Astrocyte of the spinal cord (primary cell): ENCODE measurements around the gene ICAM5.

ENCODE experiments used
- DNase-seq: peaks from one replicate; pipeline ENCODE4 v3.0.0; 2011; ENCODE audit warnings: low read depth, low spot score
- H3K4me3 ChIP-seq: 2 replicates; pipeline ENCODE4 v1.5.1; 2011; ENCODE audit warnings: low read depth, mild to moderate bottlenecking, low read length, moderate library complexity
- in situ Hi-C: cut with HindIII; loops from 2 replicates; pipeline ENCODE4 v1.10.0; 2017; ENCODE audit warnings: low sequenced_read_pairs
- TF ChIP-seq, protein P1 (sequence below): IDR thresholded peaks from 2 replicates; pipeline ENCODE4 v1.5.1; 2012; ENCODE audit warnings: low read depth, mild to moderate bottlenecking, low read length, inconsistent platforms

The ICAM5 gene

DNA sequence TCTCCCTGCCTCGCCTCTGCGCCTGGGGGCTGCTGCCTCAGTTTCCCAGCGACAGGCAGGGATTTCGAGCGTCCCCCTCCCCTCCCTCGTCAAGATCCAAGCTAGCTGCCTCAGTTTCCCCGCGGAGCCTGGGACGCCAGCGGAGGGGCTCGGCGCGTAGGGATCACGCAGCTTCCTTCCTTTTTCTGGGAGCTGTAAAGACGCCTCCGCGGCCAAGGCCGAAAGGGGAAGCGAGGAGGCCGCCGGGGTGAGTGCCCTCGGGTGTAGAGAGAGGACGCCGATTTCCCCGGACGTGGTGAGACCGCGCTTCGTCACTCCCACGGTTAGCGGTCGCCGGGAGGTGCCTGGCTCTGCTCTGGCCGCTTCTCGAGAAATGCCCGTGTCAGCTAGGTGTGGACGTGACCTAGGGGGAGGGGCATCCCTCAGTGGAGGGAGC lies 19.6 kb upstream of the ICAM5 start:
- H3K4me3 ChIP-seq = peak overlapping the region; percentile 21
- TF ChIP-seq, protein P1, sequence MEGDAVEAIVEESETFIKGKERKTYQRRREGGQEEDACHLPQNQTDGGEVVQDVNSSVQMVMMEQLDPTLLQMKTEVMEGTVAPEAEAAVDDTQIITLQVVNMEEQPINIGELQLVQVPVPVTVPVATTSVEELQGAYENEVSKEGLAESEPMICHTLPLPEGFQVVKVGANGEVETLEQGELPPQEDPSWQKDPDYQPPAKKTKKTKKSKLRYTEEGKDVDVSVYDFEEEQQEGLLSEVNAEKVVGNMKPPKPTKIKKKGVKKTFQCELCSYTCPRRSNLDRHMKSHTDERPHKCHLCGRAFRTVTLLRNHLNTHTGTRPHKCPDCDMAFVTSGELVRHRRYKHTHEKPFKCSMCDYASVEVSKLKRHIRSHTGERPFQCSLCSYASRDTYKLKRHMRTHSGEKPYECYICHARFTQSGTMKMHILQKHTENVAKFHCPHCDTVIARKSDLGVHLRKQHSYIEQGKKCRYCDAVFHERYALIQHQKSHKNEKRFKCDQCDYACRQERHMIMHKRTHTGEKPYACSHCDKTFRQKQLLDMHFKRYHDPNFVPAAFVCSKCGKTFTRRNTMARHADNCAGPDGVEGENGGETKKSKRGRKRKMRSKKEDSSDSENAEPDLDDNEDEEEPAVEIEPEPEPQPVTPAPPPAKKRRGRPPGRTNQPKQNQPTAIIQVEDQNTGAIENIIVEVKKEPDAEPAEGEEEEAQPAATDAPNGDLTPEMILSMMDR = no peak
- no peak for DNase-seq
- in situ Hi-C loops = no loop called here

DNA sequence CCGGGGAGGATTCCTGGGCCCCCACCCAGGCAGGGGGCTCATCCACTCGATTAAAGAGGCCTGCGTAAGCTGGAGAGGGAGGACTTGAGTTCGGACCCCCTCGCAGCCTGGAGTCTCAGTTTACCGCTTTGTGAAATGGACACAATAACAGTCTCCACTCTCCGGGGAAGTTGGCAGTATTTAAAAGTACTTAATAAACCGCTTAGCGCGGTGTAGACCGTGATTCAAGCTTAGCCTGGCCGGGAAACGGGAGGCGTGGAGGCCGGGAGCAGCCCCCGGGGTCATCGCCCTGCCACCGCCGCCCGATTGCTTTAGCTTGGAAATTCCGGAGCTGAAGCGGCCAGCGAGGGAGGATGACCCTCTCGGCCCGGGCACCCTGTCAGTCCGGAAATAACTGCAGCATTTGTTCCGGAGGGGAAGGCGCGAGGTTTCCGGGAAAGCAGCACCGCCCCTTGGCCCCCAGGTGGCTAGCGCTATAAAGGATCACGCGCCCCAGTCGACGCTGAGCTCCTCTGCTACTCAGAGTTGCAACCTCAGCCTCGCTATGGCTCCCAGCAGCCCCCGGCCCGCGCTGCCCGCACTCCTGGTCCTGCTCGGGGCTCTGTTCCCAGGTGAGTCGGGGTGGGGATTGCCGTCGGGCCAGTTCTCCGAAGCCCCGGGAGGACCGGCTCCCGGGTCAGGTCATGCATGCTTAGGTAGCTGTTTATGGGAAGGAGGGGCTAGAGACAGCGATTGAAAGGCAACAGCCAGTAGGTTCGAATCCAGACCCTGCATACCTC lies 18.9 kb upstream of the ICAM5 start, which contains the start of gene ICAM1:
Gene ICAM1, plus strand, starts transcription at position 505 of the 779 bp plus-strand sequence. Its CDS starts 40 bp downstream, at position 545.
- TF ChIP-seq, protein P1 = no peak
- DNase-seq = peak; percentile 25
- in situ Hi-C loops = no loop called here

DNA sequence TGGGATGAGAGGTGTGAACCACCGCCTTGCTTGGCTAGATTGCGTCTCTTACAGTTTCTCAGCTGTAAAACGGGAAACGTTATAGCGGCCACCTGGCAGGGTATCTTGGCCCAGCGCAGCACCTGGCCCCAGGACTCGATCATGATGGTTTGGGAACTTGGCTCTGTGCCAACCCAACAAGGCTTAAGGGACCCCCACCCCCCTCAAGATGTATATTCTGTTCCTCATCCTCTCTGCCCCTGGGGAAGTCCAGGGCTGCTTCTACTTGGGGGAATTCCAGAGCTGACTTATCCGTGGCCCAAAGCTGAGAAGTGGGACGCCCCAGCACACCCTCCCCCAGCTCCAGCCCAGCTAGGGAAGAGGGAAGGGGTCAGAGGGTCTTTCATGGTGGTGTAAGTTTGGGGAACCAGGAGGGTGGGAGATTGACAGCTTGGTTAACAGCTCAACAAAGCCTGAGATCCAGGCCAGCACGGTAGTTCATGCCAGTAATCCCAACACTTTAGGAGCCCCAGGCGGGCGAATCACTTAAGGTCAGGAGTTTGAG lies 18.1 kb upstream of the ICAM5 start:
- in situ Hi-C loops = no loop called here
- H3K4me3 ChIP-seq = no peak overlapping the region
- DNase-seq = no peak
- TF ChIP-seq, protein P1 = no peak

More for the DNA sequence above, 18.9 kb upstream of the ICAM5 start, which contains the start of gene ICAM1:
- H3K4me3 ChIP-seq = peak within 1 kb of the TSS; percentile 21

DNA sequence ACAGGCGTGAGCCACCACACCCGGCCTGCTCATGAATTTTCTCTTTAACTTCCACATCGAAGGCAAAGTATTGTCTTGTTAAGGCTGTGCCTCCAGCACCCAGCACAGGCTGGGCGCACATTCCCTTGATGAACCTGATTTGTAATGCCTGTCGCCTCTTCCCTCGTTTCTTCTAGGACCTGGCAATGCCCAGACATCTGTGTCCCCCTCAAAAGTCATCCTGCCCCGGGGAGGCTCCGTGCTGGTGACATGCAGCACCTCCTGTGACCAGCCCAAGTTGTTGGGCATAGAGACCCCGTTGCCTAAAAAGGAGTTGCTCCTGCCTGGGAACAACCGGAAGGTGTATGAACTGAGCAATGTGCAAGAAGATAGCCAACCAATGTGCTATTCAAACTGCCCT lies 15.2 kb upstream of the ICAM5 start:
- no peak overlapping the region for H3K4me3 ChIP-seq
- in situ Hi-C loops = no loop called here
- DNase-seq = no peak
- TF ChIP-seq, protein P1 = no peak

DNA sequence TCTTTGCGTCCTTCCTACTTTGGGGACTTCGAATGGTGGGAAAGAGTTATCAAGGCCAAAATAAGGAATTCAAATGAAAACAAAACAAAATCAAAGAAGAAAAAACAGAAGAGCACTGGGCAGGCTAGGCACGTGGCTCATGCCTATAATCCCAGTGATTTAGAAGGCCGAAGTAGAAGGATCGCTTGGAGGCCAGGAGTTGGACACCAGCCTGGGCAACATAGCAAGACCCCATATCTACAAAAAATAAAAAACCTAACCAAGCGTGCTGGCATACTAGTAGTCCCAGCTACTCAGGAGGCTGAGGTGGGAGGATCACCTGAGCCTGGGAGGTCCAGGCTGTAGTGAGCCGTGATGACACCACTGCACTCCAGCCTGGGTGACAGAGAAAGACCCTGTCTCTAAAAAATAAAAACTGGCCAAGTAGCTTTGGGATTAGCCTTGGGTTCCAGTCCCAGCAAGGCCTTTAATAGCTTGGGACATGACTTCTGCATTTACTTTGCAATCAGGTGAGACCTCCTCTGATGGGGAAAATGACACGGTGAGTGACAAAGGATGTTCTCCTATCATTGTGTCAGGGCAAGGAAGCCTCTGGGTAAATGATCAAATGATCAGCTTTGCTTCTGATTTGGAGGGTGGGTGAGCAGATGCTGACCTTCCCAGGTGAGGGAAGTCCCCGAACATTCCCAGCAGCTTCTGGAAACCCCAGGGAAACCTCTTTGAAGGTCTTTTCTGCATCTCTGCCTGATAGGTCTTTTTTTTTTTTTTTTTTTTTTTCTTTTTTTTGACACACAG lies 11.8 kb upstream of the ICAM5 start:
- in situ Hi-C loops = no loop called here
- no peak overlapping the region for H3K4me3 ChIP-seq

DNA sequence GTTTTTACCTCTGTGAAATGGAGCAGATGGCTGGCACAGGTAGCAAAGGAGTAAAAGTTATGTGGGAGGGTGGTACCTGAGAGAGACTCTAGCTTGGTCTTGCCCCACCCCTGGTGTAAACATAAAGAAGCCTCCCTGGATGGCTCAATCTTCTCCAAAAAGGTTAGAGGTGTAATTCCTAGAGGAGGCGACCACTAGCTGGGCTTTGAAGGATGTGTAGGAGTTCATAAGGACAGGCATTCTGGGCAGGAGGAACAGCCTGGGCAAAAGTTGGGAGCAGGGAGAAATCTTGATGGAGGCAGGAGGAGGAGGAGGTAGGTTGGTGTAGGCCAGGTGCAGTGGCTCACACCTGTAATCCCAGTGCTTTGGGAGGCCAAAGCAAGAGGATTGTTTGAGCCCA lies 10.8 kb upstream of the ICAM5 start:
- in situ Hi-C loops = no loop called here
- TF ChIP-seq, protein P1 = no peak
- DNase-seq = no peak
- H3K4me3 ChIP-seq = no peak overlapping the region

More for the DNA sequence above, 11.8 kb upstream of the ICAM5 start:
- DNase-seq = no peak
- TF ChIP-seq, protein P1 = no peak
